HFF-Myc (cell line): Measurements from ENCODE around the gene CRYBA4.

Experiments used
- DNase-seq: peaks from one replicate; pipeline ENCODE4 v3.0.0-alpha.2; 2011; ENCODE audit warnings: low read depth; ENCODE audit errors: extremely low read depth
- H3K4me3 ChIP-seq: replicated peaks from 2 replicates; pipeline ENCODE4 v1.5.1; 2011; ENCODE audit warnings: low read depth, mild to moderate bottlenecking, control low read depth, low read length
- TF ChIP-seq, protein P1 (sequence below): IDR thresholded peaks from 2 replicates; pipeline ENCODE4 v1.5.1; 2012; ENCODE audit warnings: mild to moderate bottlenecking, low read depth, low read length, control low read depth; ENCODE audit errors: missing control alignments

Gene CRYBA4

DNA sequence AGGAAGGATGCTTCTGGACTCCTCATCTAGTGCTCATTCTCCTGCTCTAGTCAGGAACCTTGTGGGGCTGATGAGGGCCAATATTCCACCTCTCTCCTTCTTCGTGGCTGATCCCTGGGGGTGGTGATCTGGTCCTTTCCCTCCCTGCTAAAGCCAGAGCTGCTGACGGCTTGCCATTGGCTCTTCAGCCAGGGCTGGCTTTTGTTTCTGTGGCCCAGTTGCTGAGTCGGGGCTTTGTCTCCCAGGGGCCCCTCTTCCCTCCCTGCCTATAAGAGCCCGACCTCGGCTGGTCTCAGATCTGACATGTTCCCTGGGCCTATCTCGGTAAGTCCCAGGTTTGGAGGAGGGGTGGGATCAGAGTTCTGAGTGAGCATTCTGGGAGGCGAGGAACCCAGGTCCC, at the start of gene CRYBA4:
Gene CRYBA4 (plus strand): TSS at position 301 of the 400 bp plus-strand sequence. CDS start 634 bp downstream, outside the sequence.
- no peak within 1 kb of the TSS for H3K4me3 ChIP-seq
- TF ChIP-seq, protein P1, sequence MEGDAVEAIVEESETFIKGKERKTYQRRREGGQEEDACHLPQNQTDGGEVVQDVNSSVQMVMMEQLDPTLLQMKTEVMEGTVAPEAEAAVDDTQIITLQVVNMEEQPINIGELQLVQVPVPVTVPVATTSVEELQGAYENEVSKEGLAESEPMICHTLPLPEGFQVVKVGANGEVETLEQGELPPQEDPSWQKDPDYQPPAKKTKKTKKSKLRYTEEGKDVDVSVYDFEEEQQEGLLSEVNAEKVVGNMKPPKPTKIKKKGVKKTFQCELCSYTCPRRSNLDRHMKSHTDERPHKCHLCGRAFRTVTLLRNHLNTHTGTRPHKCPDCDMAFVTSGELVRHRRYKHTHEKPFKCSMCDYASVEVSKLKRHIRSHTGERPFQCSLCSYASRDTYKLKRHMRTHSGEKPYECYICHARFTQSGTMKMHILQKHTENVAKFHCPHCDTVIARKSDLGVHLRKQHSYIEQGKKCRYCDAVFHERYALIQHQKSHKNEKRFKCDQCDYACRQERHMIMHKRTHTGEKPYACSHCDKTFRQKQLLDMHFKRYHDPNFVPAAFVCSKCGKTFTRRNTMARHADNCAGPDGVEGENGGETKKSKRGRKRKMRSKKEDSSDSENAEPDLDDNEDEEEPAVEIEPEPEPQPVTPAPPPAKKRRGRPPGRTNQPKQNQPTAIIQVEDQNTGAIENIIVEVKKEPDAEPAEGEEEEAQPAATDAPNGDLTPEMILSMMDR: no peak
- no peak for DNase-seq

DNA sequence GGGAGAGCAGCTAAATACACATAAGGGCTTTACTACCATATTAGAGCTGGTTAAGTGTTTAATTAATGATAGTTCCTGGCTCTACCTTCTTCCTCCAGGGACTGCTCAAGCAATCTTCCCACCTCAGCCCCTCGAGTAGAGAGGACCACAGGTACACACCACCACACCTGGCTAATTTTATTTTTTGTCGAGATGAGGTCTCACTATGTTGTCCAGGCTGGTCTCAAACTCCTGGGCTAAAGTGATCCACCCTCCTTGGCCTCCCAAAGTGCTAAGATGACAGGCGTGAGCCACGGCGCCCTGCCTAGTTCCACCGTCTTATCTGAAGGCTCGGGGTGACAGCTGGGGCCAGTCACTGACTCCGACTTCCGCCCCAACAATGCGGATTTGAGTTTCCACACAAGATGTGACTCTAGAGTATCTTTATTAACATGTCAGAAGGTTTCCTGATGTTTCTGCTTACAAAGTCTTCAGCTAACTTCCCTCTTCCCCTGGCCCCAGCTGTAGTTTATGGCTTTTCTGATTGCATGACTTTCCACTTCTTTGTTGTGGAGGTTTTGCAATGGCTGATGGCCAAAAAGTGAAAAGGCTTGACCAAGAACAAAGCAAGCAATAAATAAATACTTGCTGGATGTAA, 48.6 kb upstream of the CRYBA4 start:
- TF ChIP-seq, protein P1: no peak
- H3K4me3 ChIP-seq: no peak overlapping the region
- no peak for DNase-seq

DNA sequence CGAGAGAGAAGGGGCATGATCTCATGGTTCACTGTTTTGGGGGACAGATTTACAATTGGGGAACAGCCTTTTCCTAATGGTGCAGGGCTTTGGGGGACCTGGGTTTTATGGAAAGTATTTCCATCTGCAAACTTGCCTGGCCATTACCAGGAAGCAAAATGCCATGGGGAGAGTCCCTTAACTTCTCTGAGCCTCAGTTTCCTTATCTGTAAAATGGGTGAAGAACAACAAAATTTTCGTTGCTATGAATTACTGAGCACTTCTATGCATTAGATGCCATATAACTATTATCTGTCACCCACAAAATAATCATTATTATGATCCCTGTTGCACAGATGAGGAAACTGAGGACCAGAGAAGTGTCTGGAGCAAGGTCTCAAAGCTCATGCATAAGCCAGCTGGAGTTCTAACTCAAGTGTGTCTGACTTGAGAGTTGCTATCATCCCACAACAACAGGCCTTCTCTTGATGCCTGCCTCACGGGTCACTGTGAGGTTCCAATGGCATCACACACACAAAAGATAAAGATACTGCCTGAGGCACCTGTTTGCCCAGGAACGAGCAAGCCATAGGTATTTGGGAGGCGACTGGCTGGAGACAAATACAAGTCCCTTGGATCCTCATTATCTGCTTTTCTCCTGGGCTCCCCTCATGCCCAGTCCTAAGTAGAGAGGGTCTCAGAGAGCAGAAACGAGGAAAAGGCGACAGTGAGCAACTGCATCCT, 47.6 kb upstream of the CRYBA4 start:
- TF ChIP-seq, protein P1: no peak
- H3K4me3 ChIP-seq: no peak overlapping the region
- no peak for DNase-seq

DNA sequence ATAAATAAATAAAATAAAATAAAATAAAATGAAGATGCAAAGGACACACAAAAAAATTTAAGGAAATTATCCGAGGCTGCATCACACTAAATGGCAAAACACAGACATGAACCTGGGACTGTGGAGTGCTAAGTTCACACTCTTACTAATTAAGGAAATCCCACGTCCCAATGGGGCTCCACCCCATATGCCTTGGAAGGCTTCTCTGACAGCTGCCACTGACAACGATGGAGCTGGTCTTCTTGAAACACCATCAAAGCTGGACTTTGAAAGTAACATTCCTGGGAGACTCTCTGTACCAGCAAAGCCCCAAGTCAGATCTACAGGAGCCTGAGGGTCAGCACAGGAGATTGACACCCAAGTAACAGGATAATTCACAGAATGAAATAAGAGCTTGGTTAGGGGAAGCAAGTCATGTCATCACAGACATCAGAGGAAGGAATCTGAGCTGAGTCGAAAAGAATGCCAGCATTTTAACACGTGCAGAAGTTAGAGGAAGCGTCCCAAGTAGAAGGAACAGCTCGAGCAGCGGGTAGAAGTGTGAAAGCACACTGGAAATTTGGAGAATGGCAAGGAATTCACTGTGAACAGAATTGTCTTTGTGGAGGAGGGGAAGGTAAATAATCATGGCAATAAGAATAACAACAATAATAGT, 45.6 kb upstream of the CRYBA4 start:
- TF ChIP-seq, protein P1: no peak
- no peak for DNase-seq
- no peak overlapping the region for H3K4me3 ChIP-seq

DNA sequence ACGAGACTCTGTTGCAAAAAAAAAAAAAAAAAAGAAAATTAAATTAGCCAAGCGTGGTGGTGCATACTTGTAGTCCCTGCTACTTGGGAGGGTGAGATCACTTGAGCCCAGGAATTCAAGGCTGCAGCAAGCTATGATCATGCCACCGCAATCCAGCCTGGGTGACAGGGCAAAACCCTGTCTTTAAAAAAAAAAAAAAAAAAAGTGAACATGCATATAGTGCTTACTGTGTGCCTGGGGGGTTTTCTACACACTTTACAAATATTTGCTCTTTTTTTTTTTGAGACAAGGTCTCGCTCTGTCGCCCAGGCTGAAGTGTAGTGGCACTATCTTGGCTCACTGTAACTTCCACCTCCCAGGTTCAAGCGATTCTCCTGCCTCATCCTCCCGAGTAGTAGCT, 44.7 kb upstream of the CRYBA4 start:
- no peak overlapping the region for H3K4me3 ChIP-seq
- TF ChIP-seq, protein P1: no peak
- no peak for DNase-seq

DNA sequence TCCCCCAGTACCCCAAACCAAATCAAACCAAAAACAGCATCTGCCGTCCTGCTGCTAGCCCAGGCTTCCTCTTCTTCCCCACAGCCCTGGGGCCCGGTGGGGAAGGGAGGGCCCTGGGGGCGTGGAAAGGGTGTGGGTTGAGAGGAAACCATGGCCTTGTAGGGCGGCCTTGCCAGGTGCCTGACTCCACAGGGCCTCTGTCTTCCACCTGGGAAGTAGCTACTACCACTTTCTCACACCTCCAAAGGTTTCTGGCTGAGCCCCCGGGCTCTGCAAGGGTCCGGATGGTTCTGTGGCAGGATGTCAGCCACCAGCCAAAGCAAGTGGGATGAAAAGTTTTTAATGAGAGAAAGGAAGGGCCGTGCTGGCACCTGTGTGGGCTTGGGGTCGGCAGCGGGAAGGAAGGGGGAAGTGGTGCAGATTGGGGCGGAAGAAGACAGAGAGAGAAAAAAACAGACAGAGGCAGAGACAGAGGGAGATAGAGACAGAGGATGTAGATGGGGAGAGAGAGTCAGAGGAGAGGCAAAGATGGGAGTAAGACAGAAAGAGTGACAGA, 42.4 kb upstream of the CRYBA4 start:
- no peak for DNase-seq
- TF ChIP-seq, protein P1: no peak
- H3K4me3 ChIP-seq: no peak overlapping the region
